Iris pigment epithelial cell (primary cell): ENCODE data around the gene ZNF70.
A peak's percentile ranks its signal among the peaks of the same experiment; 100 is the strongest.

ENCODE experiments used
- DNase-seq: peaks from one replicate; pipeline ENCODE4 v3.0.0-alpha.2; 2011; ENCODE audit warnings: low read depth

The ZNF70 gene

GRCh38 chr22:23716811-23717801 is 33.8 kb downstream of the ZNF70 start:
- DNase-seq: peak; percentile 83

GRCh38 chr22:23715806-23716375 is 35.0 kb downstream of the ZNF70 start:
- no peak for DNase-seq

- DNase-seq: no peak
These were observed 36.0 kb downstream of the ZNF70 start for GRCh38 chr22:23714596-23715578.

- DNase-seq: no peak
These were observed 37.0 kb downstream of the ZNF70 start for GRCh38 chr22:23713696-23714595.

GRCh38 chr22:23712256-23712655 is 38.7 kb downstream of the ZNF70 start:
- DNase-seq: no peak

GRCh38 chr22:23709107-23709506 is 41.8 kb downstream of the ZNF70 start:
- DNase-seq: peak; percentile 30

GRCh38 chr22:23708270-23708669 is 42.6 kb downstream of the ZNF70 start:
- no peak for DNase-seq

GRCh38 chr22:23705358-23705757 is 45.6 kb downstream of the ZNF70 start:
- DNase-seq: no peak

- DNase-seq: no peak
These were observed 46.1 kb downstream of the ZNF70 start for GRCh38 chr22:23704829-23705228.

- no peak for DNase-seq
These were observed 46.9 kb downstream of the ZNF70 start for GRCh38 chr22:23704062-23704461.

GRCh38 chr22:23700706-23701105 is 50.2 kb downstream of the ZNF70 start:
- DNase-seq: peak; percentile 83

- no peak for DNase-seq
These were observed 52.2 kb downstream of the ZNF70 start for GRCh38 chr22:23698673-23699235.

GRCh38 chr22:23698094-23698493 is 52.8 kb downstream of the ZNF70 start:
- DNase-seq: no peak

GRCh38 chr22:23697031-23697970 is 53.6 kb downstream of the ZNF70 start:
- no peak for DNase-seq

GRCh38 chr22:23696326-23696851 is 54.5 kb downstream of the ZNF70 start:
- DNase-seq: peak; percentile 82

- no peak for DNase-seq
These were observed 55.2 kb downstream of the ZNF70 start for GRCh38 chr22:23695571-23696325.

- DNase-seq: no peak
These were observed 55.8 kb downstream of the ZNF70 start for GRCh38 chr22:23695141-23695540.

- no peak for DNase-seq
These were observed 56.8 kb downstream of the ZNF70 start for GRCh38 chr22:23693979-23694680.
